HG03457 (cell line): ENCODE data around the gene CACNA1A.
"Not testable (repeated sequence)": the region's sequence is repeated elsewhere in the genome, so short reads cannot be mapped to it uniquely, and the experiment has no call there.

Experiments
- ATAC-seq: cut with Tn5 transposase; IDR thresholded peaks from one replicate; pipeline ENCODE4 v1.9.1; 2021; ENCODE audit warnings: moderate number of reproducible peaks; ENCODE audit not compliant: unreplicated experiment

CACNA1A gene

GRCh38 chr19:13172346-13173138 lies 333.7 kb downstream of the CACNA1A start:
- no peak for ATAC-seq

GRCh38 chr19:13171146-13171545 lies 335.1 kb downstream of the CACNA1A start:
- no peak for ATAC-seq

GRCh38 chr19:13169769-13170168 lies 336.5 kb downstream of the CACNA1A start:
- no peak for ATAC-seq

- not testable (repeated sequence) for ATAC-seq
Measured at GRCh38 chr19:13166151-13166550, 340.1 kb downstream of the CACNA1A start.

GRCh38 chr19:13165162-13165997 lies 340.9 kb downstream of the CACNA1A start:
- ATAC-seq: no peak

- no peak for ATAC-seq
Measured at GRCh38 chr19:13164343-13165161, 341.7 kb downstream of the CACNA1A start.

GRCh38 chr19:13163609-13164342 lies 342.5 kb downstream of the CACNA1A start:
- no peak for ATAC-seq

- ATAC-seq: no peak
Measured at GRCh38 chr19:13162724-13163608, 343.3 kb downstream of the CACNA1A start.

- ATAC-seq: no peak
Measured at GRCh38 chr19:13160557-13160956, 345.7 kb downstream of the CACNA1A start.

- no peak for ATAC-seq
Measured at GRCh38 chr19:13159713-13160112, 346.6 kb downstream of the CACNA1A start.
